ENCODE data around the gene VPS16.
"Not testable (repeated sequence)": the region's sequence is repeated elsewhere in the genome, so short reads cannot be mapped to it uniquely, and the experiment has no call there.

Gene VPS16

DNA sequence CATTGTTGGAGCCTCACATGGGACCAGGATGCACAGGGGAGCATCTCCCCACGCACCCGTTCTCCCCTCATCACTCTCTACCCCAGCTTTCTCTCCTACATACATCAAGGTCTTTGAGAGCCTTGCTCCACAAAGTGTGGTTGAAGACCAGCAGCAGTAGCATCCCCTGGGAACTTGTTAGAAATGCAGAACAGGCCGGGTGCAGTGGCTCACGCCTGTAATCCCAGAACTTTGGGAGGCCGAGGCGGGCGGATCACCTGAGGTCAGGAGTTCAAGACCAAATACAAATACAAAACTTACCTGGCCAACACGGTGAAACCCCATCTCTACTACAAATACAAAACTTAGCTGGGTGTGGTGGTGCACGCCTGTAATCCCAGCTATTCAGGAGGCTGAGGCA, 32.6 kb upstream of the VPS16 start:
- DNase-seq, result not testable (repeated sequence)

DNA sequence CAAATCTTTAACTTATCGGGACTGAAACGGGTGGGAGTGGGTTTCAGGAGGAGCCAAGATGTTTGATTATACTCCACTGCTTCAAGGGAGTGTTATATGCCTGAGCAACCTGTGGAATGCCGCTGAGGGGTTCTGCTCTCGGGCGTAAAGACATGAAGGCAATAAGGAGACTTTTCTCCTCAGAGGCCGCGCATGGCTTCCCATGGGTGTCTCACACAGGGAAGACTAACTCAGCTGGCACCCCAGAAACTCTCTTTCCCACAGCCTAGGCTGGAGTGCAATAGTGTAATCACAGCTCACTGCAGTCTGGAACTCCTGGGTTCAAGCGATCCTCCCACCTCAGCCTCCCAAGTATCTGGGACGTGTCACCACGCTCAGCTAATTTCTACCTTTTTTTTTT, 30.9 kb upstream of the VPS16 start:
- DNase-seq, result no peak

DNA sequence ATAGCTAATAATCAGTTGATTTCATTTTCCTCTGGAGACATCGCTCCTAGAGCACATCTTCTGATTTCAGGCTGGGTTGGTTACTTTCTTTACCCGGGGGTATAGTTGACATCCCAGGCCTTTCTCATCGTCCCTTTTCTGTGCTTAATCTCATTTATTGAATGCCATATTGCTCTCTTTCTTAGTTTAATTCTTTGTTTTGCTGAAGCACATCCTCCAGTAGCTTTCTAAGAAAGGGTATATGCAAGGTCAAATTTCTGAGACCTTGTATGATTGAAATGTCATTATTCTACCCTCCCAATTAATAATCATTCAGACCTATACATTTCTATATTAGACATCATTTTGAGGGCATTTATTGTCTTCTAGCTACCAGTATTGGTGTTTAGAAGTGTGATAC, 28.4 kb upstream of the VPS16 start:
- no peak for DNase-seq

DNA sequence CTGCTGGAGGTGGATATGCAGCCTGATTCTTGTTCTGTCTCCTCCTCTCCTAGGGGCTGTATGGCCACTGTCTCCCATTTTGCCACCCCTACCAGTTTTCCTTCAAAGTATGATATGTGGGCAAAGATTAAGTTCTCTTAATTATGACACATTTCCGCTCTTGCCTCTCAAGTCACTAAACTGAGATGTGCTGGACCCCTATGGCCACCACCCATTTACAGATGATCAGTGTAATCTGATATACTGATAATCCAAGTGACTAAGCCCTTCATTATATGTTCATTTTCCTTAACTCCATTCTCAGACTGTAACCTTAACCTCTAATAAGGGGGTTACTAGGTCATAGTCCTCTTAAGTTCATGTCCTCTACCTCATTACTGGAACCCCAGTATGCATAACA, 26.5 kb upstream of the VPS16 start:
- DNase-seq, result no peak

DNA sequence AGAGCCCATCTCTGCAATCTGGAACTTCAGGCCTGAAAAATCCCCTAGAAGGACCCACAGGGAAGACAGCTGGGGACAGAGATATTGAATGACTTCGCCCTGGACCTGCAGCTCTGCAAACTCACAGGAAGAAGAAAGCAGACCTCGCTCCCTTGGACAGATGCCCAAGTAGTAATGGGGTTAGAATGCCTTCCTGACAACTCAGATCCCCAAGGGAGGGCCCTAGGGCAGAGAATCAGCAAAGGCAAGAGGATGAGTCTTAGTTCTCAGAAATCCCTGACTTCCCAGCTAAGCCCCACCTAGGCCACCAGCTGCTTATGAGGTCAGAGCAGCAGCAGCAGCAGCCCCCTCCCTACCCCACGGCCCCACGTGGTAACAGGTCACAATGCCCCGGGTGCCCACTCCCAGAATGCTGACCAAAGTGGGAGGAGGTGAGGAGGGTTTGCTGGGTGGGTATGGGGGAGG, 25.9 kb upstream of the VPS16 start, which contains the start of gene C20orf141:
Gene C20orf141 (plus strand): TSS at position 401 of the 465 bp plus-strand sequence. CDS start 198 bp downstream, outside the sequence.
- DNase-seq, result peak; percentile 96

DNA sequence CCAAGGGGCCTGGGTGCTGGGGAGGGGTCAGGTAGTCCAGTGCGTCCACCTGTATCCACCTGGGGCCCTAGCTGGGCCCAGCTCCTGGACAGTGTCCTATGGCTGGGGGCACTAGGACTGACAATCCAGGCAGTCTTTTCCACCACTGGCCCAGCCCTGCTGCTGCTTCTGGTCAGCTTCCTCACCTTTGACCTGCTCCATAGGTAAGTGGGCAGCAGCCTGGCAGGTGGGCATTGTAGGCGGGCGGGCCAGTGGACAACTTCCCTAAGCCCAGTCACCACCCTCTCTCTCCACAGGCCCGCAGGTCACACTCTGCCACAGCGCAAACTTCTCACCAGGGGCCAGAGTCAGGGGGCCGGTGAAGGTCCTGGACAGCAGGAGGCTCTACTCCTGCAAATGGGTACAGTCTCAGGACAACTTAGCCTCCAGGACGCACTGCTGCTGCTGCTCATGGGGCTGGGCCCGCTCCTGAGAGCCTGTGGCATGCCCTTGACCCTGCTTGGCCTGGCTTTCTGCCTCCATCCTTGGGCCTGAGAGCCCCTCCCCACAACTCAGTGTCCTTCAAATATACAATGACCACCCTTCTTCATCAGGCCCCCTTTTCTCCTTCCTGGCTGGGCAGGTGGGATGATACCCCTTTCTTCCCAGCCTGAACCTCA, 25.2 kb upstream of the VPS16 start:
- no peak for DNase-seq

DNA sequence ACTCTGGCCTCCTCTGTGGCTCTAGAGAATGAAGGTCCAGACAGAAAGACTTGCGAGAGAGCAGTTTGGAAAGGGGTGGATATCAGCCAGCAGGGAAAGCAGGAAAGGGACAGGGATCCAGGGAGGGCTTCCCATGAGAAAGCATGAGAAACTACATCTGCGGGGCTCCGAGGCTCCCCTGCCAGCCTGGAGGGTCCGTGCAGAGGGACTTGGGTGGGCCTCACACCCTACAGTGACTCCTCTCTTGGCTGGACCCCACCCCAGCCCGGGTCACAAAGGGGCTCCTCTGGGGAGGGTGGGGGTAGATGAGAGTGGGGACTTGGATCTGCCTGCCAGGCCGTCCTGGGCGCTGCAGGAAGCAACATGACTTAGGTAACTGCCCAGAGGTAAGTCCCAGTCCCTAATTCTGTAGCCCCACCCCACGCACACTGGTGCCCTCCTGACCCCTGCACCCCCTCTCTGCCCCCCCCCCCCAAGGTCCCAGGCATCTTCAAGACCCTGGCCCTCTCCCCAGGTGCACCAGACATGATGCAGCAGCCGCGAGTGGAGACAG, 24.4 kb upstream of the VPS16 start, which contains the start of gene TMEM239:
Gene TMEM239 (plus strand): TSS at position 335 of the 553 bp plus-strand sequence. CDS start 191 bp downstream, at position 526.
- DNase-seq, result no peak

DNA sequence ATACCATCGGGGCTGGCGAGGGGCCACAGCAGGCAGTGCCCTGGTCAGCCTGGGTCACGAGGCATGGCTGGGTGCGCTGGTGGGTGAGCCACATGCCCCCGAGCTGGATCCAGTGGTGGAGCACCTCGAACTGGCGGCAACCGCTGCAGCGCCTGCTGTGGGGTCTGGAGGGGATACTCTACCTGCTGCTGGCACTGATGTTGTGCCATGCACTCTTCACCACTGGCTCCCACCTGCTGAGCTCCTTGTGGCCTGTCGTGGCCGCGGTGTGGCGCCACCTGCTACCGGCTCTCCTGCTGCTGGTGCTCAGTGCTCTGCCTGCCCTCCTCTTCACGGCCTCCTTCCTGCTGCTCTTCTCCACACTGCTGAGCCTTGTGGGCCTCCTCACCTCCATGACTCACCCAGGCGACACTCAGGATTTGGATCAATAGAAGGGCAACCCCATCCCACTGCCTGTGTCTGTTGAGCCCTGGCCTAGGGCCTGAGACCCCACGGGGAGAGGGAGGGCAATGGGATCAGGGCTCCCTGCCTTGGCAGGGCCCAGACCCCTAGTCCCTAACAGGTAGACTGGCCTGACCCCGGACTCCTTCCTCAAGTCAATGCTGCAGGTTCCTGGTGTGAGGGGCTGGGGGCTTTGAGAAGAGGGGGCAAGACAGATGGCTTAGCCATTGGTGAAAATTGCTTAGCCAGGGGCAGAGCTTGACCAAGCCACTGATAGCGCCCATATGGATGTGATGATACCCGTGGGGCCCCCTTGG, 23.8 kb upstream of the VPS16 start:
- no peak for DNase-seq

DNA sequence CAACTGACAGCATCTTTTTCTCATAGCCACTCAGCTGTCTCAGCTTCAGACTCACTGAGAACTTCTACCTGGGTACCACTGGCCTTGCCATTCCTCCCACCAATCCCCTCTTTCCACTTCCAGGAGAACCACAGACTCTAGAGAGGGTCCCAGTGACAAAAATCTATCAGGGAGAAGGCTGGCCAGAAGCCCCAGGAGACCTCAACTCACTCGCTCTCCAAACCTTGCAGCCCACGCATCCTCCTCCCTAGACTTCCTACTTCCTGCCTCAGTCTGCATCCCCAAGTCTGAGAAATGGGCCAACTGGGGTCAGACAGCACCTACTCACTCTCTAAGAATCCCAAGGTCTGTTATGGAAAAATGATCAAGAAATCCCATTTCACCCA, 23.2 kb upstream of the VPS16 start:
- DNase-seq, result no peak

DNA sequence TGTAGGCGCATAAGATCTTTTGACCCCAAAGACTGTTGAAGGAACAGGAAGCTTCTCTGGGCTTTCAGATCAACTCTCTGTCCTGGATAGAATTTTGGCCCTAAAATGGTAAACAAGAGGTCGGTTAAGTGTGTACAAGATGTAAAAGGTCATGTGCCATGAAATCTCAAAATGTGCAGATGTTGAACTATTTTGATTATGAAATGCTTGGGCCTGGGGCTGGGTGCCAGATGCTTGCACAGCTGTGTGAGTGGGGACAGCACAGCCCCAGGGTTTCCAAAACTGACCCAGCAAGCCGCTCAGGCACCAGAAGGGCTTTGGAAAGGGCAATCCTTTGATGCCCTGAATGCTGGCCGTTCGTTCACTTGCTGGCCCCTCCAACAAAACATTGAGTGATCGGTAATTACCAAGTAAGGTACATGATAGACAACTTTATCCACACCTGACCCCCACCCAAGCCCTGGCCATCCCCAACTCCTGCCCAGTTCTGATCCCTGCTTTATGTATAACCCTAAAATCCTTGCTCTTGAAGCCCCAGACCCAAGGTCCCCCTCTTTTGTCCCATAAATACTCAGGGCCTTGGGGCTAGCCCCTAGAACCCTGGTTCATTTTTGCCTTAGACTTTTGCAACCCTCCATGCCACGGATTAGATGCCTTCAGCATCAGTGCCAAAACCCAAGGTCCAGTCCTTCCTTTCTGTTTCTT, 22.5 kb upstream of the VPS16 start:
- DNase-seq, result no peak

DNA sequence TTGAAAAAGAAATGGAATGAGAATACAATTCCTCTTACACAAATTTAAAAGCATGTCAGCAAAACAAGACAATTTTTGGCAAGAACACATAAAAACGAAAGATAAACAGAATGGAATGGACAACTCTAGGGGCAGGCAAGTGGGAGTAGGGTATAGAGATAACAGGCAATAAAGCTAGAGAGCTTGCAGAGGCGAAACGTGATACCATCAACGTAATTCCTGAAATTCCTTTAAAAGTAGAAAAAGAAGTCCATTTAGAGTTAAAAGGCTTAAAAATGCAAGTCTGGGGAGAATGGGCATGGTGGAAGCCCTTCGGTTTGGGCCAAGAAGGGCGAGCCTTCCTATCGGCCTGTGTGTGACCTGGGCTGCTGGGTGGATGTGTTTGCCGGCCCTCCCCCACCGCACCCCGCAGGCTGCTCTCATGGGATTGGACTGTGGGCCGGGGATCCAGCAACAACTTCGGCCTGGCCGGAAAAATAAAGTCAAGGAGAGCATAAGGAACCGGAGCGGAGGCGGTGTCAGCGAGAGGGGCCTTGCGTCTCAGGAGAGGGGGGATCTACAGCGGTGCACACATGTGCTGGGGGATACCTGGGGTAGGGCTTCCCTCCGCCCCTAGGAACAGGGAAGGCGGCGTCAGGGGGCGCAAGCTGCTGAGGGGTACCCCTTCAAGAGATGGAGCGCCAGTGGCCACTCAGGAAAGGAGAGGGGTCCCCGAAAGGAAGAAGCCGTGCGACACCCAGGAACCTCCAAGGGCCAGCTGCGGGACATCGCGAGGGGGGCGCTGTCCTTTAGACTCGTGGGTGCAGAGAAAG, 20.3 kb upstream of the VPS16 start:
- no peak for DNase-seq

DNA sequence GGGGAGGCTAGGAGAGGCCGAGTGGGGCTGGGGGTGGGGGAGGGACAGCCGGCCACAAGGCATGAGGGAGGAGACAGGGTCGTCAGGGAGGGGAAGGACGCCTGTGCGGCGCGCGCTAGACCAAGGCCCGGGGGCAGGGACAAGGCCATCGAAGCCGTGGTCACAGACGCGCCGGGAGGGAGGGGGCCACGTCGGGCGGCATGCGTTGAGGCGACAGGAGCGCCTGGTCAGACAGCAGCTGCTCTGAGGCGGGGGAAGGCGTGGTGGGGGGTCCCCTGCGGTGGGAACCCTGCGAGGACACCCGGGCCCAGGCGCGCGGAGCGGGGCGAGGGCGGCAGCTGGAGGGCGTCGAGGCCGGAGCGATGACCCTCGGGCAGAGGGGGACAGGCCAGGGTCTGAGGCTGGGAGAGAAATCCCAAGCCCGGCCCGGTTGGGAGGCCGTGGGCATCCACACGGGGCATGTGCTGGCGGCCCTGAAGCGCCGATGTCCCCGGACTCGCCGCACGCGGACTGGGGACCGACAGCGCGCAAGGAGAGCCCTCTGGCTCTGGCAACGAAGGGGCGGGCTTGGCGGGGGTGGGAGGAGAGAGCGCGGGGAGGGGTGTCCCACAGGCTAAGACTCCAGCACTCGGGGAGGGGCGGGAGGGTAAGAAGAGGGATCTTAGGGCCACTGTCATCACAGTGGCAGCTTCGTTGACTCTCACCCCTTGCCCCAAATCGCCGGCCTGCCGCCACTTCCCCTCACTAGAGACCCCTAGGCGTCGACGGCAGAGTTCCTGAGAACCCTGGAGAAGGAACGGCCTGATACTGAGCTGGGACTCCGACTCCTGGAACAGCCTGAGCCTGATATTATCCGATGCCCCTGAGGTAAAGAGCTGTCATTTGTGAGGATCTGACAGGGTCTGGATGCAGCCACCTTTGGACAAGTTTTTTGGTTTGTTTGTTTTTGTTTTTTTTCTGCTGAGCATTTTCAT, 19.4 kb upstream of the VPS16 start:
- no peak for DNase-seq

DNA sequence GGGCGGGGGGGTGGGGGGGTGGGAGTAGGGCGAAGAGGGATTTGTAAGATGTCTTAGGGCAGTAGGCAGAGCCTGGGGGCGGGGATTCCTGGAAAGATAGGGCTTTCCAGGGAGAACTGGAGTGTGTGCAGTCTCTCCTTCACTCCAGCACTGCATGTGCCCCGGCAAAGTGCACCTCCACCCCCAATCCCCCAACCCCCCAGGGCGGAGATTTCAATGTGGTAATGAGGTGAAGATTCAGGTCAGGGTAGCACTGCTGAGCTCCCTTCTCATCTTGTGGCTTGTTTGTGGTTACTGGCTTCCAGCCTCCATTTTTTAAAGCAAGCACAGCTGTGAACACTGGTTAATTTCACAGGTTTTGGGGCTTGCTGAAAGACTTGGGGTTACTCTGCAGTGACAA, 18.5 kb upstream of the VPS16 start:
- no peak for DNase-seq

DNA sequence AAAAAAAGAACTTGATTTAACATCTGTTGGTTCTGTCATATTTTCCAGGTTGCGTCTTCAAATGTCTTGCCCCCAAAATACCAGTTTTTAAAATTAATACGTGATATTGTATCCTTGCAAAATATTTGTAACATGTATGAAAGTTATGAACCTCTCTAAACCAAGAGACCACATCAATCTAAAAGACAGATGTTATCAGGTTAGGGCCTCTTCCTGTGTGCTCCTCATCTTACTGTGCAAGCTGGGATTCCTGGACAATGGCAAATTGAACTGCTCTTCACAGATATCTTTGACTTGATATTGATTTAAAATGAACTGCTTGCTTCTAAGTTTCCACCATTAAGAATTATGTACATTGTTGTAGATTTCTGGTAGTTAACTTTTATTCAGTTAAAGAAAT, 14.8 kb upstream of the VPS16 start:
- DNase-seq, result no peak

DNA sequence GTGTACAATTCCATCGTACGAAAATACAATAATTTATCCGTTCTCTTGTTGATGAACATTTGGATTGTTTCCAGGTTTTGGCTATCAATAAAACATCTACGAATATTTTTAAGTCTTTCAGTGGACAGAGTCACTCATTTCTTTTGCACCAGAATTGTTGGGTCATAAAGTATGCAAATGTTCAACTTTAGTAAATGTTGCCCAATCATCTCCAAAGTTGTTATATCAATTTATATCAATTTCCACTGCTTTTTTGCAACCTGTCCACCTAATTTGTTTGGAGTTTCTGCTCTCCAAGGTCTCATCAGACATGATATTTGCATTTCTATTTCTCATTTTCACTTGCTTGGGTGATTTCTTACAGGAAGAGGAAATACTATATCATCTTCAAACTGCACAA, 13.9 kb upstream of the VPS16 start:
- no peak for DNase-seq

DNA sequence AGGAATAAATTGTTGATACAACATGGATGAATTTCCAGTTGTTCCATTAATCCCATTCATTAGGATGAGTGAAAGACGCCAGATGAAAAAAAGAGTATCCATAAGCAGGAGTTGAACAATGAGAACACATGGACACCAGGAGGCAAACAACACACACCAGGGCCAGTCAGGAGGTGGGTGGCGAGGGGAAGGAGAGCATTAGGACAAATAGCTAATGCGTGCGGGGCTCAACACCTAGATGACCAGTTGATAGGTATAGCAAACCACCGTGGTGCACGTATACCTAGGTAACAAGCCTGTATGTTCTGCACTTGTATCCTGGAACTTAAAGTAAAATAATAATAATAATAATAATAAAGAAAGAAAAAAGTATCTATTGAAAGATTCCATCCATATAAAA, 11.2 kb upstream of the VPS16 start:
- DNase-seq, result no peak

DNA sequence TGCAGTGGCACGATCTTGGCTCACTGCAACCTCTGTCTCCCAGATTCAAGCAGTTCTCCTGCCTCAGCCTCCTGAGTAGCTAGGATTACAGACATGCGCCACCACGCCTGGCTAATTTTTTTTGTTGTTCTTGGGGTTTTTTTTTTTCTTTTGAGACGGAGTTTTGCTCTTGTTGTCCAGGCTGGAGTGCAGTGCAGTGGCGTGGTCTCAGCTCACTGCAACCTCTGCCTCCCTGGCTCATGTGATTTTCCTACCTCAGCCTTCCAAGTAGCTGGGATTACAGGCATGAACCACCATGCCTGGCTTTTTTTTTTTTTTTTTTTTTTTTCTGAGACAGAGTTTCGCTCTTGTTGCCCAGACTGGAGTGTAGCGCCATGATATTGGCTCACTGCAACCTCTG, 9.3 kb upstream of the VPS16 start:
- not testable (repeated sequence) for DNase-seq

DNA sequence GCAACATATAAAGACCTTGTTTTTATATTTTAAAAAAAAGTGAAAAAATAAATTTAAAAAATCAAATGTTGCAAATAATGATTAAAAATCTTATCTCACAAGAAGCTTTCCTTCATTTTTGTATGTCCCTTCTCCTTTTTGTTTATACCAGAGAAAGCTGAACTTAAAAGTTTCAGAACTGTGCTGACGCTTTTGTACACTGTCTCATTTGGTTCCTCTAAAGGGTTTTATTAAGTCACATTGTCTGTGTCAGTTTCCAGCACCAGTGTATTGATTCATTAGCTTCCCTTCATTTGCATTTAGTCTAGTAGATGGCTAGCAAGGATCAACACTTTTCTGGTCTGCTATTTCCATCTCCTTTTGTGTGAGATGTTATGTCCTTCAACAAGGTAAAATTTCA, 6.8 kb upstream of the VPS16 start:
- DNase-seq, result no peak

DNA sequence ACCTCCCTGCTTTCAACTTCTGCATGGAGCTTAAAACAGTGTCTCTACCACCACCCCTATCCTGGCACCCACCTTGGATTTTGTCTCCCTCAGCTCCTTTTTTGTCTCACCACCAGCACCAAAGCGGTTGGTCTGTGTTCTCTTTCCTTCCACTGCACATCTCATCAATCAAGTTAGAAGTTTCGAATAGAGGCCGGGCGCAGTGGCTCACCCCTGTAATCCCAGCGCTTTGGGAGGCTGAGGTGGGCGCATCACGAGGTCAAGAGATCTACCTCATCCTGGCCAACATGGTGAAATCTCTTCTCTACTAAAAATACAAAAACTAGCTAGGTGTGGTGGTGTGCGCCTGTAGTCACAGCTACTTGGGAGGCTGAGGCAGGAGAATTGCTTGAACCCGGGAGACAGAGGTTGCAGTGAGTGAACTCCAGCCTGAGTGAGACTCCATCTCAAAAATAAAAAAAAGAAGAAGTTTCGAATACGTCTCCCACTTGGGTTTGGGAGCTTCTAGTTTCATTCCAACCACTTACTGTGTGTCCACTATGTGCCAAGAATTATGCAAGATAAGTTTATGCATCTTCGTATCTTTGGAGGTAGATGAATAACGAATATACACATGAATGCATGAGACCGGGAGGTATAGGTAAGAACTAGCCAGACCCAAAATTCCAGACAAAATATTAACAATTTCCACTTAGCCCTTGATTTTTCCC, 6.0 kb upstream of the VPS16 start:
- no peak for DNase-seq

DNA sequence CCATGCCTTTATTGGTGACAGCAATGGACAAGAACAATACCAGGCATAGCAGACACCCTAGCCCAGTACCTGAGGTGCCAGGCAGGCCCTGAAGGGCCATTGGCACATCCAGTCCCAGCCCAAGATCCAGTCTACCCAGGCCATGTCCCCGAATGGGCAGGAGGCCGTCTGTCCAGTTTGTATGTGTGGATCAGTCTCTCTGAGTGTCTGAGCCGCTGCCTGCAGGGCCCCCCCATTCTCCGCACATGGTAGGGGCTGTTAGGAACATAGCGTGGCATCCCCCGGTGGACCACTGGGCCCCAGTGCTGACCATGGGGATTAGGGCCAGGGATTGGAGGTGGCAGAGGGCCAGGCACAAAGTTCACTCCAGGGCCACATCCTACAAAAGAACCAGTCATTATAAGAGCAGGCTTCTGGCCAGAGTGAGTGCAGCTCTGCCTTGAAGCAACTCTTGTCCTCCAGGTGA, 5.2 kb upstream of the VPS16 start:
- DNase-seq, result no peak

All from T1000 (cell line).